ENCODE measurements around the gene KLHL28.

Gene KLHL28, protein sequence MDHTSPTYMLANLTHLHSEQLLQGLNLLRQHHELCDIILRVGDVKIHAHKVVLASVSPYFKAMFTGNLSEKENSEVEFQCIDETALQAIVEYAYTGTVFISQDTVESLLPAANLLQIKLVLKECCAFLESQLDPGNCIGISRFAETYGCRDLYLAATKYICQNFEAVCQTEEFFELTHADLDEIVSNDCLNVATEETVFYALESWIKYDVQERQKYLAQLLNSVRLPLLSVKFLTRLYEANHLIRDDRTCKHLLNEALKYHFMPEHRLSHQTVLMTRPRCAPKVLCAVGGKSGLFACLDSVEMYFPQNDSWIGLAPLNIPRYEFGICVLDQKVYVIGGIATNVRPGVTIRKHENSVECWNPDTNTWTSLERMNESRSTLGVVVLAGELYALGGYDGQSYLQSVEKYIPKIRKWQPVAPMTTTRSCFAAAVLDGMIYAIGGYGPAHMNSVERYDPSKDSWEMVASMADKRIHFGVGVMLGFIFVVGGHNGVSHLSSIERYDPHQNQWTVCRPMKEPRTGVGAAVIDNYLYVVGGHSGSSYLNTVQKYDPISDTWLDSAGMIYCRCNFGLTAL

DNA sequence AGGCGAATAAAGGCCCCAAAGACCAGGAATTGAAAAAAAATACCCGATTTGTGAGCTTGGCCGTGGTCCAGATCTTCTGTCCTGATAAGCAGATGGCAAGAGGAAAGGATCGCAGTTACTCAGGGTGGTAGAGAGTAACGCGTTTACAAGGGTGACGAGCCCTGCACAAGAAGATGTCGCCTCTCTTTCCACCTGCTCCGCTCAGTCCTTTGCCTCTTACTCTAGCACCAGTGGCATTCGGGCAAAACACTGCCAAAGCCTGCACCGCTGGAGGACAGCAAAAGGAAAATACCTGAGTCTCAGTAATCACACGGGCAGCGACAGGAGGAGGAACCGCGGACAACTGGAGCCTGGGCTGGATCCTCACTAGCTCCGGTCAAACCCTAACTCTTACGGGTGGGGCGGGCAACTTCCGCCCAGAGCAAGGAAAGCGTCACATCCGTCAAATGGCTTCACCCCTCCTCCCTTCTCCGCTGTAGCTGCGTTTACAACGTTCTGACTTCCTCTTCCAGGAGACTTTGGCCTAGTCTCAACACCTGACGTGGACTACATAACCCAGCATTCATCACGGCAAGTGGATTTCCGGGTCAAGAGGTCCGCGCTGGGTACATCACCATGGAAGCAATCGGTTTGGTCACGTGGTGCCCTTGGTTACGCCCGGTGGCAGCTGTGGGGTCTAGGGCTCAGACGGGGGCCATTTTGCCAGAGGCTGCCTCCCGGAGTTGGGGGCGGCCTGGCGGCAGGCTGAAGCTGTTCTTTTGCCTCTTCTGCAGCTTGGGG lies at the start of gene KLHL28, which contains the start of gene TOGARAM1:
Gene KLHL28 (minus strand): TSS at position 394 of the 780 bp plus-strand sequence. CDS start 16,019 bp downstream, outside the sequence.
Gene TOGARAM1 (plus strand): TSS at position 637 of the 780 bp plus-strand sequence. CDS start 232 bp downstream, outside the sequence.
- peak; percentile 98 for DNase-seq

DNA sequence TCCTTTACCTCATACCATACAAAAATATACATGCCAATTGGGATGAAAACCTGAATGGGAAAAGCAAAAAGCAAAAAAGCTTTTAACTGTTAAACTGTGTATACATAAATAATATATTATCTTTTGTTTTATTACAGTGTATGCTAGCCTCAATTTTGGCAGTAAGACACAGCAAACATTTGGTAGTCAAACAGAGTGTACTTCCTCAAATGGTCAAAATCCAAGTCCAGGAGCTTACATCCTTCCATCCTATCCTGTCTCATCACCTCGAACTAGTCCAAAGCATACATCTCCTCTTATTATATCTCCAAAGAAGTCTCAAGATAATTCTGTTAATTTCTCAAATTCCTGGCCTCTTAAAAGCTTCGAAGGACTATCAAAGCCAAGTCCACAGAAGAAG lies 42.2 kb upstream of the KLHL28 start:
- DNase-seq, result no peak

DNA sequence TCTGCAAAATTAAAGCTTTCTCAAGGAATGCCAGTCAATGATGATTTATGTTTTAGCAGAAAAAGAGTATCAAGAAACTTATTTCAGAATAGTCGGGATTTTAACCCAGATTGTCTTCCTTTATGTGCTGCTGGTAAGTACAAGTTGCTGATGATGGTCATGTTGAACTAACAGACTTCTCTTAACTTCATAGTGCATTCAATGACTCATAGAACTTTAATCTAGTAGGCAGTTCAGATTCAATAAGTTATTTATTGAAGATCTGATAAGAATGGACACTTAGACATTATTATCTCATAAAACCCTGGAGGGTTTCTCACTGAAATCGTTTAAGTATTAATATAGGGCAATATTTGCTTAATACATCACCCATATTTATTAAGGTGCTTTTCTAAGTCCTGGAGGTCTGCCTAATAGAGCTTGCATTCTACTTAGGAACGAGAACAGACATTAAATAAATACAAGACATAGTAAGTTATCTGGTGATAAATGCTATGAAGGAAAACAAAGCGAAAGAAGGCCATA lies 34.1 kb upstream of the KLHL28 start:
- DNase-seq, result no peak

DNA sequence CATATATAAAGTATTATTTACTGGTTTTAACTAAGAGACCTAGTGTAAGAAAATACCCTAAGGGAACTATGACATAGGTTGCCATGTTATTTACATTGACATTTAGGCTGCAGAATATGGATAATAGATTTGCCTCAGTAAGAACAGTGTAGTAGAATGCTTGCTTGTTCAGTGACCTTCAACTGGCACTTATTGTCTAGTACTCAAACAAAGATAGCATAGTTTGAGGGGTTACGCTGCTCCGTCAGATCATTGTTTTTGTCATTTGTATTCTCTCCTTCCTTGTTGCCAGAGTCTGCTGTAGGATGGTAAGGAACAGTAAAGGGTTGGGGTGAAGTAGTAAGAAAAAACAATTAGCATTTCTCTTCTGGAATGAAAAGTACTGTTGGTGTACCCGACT lies 33.4 kb upstream of the KLHL28 start:
- DNase-seq, result no peak

DNA sequence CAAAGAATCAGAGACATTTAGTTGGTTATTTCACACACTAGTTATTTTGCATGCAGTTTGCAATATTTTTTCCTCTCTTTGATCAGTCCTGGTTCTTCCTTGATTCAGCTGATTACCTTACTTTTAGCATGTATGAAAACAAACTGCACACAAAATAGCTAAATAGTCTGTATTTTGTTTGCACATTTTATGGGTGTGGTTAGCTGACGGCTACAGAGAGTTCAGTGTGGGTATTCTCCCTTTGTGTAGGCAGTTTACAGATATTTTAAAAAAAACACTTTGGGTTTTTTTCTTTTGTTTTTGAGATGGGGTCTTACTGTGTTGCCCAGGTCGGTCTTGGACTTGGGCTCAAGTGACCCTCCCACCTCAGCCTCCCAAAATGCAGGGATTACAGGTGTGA lies 28.8 kb upstream of the KLHL28 start:
- DNase-seq, result no peak

DNA sequence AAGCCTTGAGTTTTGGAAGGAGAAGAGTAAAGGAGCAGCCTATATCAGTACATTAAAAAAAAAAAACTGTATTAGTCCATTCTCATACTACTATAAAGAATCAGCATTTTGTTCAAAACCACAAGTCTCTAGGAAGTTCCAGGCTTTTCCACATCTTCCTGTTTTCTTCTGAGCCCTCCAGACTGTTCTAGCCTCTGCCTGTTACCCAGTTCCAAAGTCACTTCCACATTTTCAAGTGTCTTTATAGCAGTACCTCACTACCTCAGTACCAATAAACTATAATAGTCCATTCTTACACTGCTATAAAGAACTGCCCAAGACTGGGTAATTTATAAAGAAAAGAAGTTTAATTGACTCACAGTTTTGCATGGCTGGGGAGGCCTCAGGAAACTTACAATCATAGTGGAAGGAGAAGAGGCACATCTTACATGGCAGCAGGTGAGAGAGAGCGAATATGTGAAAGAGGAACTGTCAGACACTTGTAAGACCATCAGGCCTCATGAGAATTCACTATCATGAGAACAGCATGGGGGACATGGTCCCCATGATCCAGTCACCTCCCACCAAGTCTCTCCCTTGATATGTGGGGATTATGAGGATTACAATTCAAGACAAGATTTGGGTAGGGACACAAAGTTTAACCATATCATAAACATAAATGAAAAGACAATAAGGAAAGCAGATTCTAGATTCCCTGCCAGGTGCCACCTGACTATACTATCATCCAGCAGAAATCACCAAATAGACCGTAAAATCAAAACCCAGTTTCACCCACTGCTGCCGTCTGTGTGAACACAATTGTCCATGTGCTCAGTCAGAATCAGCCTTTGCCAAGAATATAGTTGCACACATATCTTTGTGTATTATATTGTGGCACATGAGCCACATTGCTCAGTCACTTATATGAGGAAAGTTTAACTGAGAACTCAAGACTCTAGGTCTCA lies 28.0 kb upstream of the KLHL28 start:
- DNase-seq, result no peak

DNA sequence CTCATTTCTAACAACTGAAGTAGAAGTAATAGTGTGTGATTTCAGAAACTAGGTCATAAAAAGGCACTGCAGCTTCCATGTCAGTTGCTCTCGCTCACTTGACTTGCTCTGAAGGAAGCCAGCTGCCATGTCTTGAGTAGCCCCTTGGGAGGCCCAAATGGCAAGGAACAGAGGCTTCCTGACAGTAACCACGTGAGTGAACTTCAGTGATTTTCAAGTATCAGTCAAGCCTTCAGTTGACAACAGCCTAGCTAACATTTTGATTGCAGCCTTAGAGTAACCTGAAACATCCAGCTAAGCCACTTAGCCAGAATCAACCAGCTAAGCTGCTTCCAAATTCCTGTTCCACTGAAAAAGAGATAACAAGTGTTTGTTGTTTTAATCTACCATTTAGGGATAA lies 26.9 kb upstream of the KLHL28 start:
- DNase-seq, result peak; percentile 52

DNA sequence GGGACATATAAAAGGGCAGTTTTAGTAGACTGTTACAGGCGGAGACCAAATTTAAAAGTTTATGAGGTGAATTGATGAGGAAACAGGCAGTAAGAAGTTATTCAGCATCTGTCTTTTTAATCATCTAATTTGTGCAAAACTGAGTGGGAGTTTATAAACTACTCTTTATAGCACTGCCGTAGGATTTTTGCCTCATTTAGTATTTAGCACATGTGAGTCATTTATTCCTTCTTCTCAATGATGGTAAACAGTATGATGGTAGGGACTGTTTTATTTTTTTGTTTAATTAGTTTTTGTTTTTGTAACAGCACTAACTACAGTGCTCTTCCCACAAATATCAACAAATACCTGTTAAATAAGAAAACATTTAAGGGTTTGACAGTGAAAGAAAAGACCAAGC lies 20.8 kb upstream of the KLHL28 start:
- no peak for DNase-seq

DNA sequence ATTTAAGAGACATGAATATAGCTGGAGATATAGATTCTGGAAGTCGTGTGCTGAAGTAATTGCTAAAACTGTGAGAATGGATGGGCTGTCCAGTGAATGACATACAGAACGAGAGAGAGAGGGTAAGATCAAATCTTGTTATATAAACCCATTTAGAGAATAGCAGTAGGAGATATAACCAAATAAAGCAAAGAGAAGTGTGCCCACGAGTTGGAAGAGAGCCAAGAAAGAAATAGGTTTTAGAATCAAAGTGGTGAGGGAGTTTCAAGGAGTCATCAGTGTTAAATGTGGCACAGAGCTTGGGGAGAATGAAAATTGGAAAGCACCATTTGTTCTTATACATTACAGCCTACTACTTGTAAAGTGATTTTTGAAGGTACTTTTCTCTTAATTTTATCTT lies 19.5 kb upstream of the KLHL28 start:
- DNase-seq, result no peak

DNA sequence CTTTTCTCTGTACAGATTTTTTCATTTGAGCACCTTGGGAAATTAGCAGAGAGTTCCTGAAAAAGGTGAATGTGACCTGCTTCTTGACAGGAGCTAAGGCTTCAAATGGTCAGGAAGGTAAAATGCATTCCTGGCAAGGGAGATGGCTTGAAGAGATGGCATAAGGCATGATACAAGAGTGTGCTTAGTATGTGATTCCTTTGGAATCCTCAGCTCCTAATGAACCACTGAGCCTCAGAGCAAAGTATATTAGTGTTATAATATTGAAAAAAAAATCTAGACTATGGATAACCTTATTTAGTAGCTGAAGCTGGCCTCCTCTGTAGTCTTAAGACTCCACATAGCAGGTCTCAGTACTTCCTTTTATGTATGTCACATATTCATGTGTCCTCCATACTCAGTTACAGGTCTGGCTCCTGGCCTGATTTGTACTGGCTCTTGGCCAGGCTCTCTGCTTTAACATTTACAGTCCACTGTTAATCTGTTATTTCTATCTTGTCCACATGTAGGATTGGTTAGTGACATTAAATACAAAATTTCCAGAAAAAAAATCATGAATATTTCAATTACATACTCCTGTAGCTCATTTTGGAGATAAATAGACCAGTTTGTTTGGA lies 18.1 kb upstream of the KLHL28 start:
- no peak for DNase-seq

DNA sequence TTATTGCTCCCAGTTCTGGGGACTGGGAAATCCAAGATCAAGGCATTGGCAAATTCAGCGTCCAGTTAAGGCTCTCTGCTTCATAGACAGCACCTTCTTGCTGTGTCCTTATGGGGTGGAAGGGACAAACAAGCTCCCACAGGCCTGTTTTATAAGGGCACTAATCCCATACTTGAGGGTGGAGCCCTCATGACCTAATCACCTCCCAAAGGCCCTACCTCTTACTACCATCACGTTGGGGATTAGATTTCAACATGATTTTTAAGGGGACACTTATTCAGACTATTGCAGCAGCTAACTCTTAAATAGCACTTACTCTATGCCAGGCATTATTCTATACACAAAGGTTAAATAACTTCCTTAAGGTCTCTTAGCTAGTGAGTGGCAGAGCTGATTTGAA lies 17.5 kb upstream of the KLHL28 start:
- DNase-seq, result no peak

DNA sequence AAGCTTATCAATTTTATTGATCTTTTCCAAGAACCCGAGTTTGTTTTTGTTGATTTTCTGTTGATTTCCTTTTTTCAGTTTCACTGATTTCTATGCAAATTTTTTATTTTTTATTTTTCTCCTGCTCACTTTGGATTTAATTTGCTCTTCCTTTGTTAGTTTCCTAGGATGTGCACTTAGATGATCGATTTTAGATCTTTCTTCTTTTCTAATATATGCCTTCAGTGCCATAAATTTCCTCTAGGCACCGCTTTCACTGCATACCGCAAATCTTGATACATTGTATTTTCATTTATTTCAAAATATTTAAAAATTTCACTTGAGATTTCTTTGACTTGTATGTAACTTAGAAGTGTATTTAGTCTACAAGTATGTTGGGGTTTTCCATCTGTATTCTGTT lies 9.7 kb upstream of the KLHL28 start:
- no peak for DNase-seq

DNA sequence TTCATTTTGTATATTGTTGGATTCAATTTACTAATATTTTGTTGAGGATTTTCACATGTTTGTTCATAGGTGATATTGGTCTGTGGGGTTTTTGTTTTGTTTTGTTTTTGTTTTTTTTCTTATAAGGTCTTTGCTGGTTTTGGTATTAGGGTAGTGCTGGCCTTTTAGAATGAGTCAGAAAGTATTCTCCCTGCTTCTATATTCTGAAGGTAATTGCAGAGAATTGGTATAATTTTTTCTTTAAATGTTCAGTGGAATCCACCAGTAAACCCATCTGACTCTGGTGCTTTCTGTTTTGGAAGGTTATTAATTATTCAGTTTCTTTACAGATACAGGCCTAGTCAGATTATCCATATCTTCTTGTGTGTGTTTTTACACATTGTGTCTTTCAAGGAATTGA lies 9.2 kb upstream of the KLHL28 start:
- DNase-seq, result no peak

DNA sequence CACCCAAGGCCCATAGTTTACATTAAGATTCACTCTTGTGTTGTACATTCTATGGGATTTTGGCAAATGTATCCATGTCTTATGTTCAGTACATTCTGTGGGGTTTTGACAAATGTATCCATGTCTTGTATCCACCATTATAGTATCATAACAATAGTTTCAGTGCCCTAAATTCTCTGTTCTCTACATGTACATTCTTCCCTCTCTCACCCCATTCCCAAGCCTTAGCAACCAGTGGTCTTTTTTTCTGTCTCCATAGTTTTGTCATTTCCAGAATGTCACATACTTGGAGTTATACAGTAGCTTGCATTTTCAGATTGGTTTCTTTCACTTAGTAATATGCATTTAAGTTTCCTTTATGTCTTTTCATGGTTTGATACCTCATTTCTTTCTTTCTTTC lies 7.0 kb upstream of the KLHL28 start:
- DNase-seq, result no peak

DNA sequence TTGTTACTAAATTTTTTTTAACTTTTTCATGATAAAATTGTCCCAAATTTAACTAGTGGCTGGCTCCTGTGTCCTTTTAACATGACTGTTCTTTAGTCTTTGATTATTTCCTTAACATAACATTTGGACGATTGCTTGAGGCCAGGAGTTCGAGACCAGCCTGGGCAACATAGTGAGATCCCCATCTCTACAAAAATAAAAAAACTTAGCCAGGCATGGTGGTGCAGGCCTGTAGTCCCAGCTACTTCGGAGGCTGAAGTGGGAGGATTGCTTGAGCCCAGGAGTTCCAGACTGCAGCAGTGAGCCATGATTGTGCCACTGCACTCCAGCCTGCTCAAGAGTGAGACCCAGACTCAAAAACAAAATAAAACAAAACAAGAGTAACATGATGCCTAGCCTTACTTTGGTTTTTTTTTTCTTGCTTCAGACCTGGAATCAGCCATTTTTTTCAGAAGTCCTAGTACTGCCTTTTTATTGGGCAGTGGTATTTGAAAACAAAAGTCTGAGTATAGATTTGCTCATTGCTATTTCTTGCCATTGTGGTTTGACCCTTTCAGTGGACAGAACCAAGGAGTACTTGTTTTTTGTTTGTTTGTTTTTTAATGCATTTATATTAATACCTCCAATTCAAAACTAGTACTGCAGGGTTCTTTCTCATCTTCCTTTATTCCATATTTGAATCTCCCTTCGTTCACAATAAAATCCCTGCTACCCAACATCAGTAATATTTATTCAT lies 5.0 kb upstream of the KLHL28 start:
- no peak for DNase-seq

DNA sequence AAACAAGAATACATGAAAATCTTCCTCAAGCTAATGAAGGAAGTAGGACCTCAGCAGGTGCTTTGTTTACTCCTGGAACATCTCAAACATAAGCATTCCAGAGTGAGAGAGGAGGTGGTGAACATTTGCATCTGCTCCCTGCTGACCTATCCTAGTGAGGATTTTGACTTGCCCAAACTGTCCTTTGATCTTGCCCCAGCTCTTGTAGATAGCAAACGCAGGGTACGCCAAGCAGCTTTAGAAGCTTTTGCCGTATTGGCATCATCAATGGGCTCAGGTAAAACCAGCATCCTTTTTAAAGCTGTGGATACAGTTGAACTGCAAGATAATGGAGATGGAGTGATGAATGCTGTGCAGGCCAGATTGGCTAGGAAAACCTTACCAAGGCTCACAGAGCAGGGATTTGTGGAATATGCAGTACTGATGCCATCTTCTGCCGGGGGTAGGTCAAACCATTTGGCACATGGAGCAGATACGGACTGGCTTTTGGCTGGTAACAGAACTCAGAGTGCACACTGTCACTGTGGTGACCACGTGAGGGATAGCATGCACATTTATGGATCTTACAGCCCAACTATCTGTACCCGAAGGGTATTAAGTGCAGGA lies 2.1 kb upstream of the KLHL28 start:
- DNase-seq, result peak; percentile 36

DNA sequence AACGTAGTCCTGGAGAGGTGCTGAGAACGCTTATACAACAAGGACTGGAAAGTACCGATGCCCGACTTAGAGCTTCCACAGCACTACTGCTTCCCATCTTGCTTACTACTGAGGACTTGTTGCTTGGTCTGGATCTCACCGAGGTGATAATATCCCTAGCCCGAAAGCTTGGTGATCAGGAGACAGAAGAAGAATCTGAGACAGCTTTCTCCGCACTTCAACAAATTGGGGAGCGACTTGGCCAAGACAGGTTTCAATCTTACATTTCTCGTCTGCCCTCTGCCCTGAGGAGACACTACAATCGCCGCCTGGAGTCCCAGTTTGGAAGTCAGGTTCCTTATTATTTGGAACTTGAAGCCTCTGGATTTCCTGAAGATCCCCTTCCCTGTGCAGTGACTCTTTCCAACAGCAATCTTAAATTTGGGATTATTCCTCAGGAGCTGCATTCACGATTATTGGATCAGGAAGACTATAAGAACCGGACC lies 1.3 kb upstream of the KLHL28 start:
- no peak for DNase-seq

DNA sequence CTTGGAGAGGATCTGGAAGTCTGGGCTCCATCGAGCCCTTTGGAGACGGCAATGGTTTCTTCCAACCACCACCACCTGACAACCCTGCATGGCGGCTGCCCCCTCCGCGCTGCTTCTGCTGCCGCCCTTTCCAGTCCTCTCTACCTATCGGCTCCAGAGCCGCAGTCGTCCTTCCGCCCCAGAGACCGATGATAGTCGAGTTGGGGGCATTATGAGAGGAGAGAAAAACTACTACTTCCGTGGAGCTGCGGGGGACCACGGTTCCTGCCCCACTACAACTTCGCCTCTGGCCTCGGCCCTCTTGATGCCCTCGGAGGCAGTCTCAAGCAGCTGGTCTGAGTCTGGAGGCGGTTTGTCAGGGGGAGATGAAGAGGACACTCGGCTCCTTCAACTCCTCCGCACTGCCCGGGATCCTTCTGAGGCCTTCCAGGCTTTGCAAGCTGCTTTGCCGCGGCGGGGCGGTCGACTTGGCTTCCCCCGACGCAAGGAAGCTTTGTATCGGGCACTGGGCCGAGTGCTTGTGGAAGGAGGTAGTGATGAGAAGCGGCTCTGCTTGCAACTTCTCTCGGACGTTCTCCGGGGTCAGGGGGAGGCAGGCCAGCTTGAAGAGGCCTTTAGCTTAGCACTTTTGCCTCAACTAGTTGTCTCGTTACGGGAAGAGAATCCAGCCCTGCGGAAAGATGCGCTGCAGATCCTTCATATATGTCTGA lies 742 bp upstream of the KLHL28 start:
- DNase-seq, result no peak

DNA sequence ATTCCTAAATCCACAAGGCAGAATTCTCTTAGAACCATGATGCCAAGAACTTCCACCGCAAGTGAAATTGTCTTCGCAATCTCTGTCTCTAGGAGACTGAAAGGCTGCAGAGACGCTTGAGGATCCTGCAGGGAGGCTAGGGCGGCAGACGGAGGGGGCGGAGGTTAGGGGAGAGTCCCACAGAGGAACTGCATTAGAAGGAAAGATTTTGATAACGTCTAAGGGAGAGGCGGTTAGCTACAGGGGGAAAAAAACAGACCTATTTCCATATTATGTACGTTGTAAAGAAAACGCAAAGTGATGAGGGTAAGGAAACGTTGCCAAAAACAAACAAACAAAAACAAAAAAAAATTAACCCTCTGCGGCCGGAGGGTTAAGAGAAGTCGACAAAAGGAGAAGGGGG lies 595 bp downstream of the KLHL28 start:
- DNase-seq, result peak; percentile 73

DNA sequence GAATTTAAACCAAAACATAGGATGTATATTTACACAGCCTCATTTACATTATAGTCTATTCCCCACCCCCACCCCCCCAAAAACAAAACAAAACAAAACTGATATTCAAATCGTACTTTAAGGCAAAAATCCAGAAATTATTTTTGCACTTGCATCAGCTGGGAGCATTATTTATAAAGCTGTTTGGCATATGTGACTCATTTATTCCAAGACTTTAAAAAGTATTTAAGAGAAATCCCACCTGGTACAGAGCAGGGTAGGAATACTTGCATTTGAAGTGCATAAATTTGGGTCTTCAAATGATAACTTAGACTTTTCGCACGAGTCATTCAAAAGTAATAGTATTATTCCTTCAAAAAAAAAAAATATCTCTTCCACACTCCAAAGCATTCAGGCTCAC lies 1.1 kb downstream of the KLHL28 start:
- DNase-seq, result no peak

All from retina (tissue), 1 donor.